OCI-LY3 (cell line): ENCODE measurements around the gene PKM.

ENCODE experiments used
- EZH2phosphoT487 ChIP-seq: fragments of 200-600 bp; shearing (Covaris generic); IDR thresholded peaks from 2 replicates; pipeline ENCODE4 v1.6.1; 2018; ENCODE audit warnings: antibody characterized with exemption, mixed run types, low read depth
- TF ChIP-seq, protein P1 (sequence below): fragments of 200-600, 300-600 bp; sonication (generic); IDR thresholded peaks from 2 replicates; pipeline ENCODE4 v1.5.1; 2014; ENCODE audit warnings: antibody characterized with exemption, low read length, low read depth

GRCh38 chr15:72196409-72197040 lies 34.5 kb downstream of the PKM start:
- TF ChIP-seq, protein P1, sequence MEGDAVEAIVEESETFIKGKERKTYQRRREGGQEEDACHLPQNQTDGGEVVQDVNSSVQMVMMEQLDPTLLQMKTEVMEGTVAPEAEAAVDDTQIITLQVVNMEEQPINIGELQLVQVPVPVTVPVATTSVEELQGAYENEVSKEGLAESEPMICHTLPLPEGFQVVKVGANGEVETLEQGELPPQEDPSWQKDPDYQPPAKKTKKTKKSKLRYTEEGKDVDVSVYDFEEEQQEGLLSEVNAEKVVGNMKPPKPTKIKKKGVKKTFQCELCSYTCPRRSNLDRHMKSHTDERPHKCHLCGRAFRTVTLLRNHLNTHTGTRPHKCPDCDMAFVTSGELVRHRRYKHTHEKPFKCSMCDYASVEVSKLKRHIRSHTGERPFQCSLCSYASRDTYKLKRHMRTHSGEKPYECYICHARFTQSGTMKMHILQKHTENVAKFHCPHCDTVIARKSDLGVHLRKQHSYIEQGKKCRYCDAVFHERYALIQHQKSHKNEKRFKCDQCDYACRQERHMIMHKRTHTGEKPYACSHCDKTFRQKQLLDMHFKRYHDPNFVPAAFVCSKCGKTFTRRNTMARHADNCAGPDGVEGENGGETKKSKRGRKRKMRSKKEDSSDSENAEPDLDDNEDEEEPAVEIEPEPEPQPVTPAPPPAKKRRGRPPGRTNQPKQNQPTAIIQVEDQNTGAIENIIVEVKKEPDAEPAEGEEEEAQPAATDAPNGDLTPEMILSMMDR, result no peak
- TF ChIP-seq EZH2phosphoT487, result no peak
